NCI-H748 (cell line): ENCODE measurements around the gene TMEM41B.
"Not testable (repeated sequence)": the region's sequence is repeated elsewhere in the genome, so short reads cannot be mapped to it uniquely, and the experiment has no call there.

Experiments used
- DNase-seq: peaks from one replicate; lab custom pipeline; 2025; ENCODE audit not compliant: unreplicated experiment; lab: John Stamatoyannopoulos, UW

The TMEM41B gene

DNA sequence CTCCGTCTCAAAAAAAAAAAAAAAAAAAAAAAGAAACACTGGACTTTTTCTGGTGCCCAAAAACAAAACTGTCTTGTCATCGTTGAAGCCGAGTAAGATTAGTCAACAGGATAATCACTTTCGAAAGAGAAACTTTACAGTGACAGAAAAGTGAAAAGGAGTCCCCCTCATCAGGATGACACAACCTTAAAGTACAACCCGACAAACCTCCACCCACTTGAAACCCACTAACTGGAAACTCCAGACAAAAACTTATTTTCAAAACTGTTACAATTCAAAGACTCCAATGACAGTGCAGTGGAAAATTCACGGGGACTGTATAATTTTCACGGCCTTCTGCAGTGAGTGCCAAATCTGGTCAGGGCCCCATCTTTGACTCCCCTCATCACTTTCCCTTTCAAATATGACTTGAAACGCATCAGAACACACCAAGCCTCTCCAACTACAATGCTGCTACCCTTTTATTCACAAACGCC is 50.5 kb downstream of the TMEM41B start:
- DNase-seq = no peak

DNA sequence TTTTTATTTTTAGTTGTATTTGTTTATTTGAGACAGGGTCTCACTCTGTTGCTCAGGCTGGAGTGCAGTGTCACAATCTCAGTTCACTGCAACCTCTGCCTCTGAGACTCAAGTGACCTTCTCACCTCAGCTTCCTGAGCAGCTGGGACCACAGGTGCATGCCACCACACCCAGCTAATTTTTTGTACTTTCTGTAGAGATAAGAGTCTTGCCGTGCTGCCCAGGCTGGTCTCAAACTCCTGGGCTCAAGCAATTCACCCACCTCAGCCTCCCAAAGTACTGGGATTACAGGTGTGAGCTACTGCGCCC is 53.6 kb downstream of the TMEM41B start:
- not testable (repeated sequence) for DNase-seq

DNA sequence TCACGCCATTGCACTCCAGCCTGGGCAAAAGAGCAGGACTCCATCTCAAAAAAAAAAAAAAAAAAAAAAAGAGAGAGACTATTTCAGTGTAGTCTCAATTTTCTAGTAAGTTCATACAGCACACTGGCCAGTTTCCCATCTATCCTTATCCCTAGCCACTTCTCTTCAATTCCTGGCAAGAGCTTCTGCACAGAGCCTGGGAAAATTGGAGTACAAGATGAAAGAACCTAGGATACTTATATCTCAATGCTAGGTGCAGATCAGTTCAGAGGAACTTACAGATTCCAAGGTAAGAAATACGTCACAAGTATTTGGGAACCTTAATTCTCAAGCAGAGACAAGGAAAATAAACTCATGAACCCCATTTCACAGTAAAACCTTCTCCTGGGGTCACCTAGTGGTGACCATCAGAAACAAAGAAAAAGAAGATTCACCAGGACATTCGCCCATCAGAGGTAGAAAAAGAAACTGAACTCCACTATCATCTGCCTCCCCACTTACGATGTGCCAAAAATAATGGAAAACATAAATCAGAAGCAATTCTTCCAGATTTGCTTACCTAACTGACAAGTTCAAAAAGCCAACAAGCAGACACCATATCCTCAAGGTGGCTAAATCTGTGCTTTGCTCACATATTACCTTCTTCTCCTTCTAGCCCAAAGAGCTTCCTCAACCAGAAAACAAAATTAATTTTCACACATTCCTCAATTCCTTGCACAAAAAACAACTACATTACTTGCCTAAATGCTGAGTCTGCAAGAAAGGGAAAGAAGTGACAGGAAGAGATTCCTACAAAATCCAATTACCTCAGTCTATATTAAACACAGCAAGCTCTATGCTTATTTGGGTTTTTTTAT is 54.2 kb downstream of the TMEM41B start:
- no peak for DNase-seq

DNA sequence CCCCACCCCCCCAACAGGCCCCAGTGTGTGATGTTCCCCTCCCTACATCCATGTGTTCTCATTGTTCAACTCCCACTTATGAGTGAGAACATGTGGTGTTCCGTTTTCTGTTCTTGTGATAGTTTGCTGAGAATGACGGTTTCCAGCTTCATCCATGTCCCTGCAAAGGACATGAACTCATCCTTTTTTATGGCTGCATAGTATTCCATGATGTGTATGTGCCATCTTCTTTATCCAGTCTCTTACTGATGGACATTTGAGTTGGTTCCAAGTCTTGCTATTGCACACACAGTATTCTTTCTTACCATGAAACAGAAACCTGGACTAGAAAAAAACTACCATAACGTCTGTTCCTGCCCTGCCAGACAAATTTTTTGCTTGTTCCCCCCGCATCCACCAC is 56.1 kb downstream of the TMEM41B start:
- DNase-seq = not testable (repeated sequence)

DNA sequence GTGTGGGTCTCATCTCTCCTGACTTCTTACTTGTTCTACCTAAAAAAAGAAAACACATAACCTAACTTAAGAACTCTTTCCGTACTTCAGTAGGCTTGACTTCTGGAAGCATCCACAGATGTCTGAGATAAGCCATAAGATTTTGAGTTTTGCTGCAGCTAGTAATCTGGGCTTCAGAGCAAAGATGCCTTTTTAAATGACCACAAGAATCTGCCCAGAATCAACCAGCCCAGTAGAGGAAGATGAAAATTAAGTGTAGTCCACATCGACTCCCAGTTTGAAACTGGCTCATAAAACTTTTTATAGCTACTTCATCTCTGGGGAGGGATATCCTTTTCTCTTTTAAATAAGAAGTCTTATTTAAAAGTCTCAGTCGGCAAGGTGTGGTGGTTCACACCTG is 60.0 kb downstream of the TMEM41B start:
- DNase-seq = no peak

DNA sequence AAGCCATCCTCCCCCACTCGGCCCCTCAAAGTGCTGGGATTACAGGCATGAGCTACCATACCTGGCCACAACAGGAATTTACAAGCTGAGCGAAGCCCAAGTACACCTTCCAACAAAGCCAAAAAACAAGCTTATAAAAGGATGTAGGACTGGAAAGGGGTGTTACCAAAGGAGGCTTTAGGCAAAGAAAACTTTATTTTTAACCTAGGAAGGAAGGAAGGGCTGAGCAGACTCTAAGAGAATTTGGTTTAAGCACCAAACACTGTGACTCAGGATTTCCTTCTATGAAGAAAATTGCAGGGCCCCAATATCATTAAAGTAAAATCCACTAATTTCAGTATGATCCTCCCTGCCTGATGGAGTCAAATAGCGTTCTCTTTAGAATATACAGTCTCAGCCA is 61.3 kb downstream of the TMEM41B start:
- no peak for DNase-seq

DNA sequence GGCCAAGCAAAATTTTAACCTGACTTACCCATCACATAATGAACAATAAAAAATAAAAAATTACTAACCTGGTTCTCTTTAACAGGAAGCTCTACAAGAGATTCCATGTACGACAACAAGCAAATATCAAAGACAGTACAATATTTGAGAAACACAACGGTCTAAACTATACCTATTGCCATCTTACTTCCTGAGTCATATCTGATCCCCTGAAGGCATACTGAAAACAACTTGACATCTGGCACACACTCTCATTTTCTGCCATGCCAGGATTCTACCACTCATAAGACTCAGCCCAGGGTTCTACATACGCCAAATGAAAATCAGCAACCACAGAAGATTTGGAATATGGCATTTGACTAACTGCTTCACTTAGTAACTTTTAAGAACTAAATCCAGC is 63.1 kb downstream of the TMEM41B start:
- no peak for DNase-seq

DNA sequence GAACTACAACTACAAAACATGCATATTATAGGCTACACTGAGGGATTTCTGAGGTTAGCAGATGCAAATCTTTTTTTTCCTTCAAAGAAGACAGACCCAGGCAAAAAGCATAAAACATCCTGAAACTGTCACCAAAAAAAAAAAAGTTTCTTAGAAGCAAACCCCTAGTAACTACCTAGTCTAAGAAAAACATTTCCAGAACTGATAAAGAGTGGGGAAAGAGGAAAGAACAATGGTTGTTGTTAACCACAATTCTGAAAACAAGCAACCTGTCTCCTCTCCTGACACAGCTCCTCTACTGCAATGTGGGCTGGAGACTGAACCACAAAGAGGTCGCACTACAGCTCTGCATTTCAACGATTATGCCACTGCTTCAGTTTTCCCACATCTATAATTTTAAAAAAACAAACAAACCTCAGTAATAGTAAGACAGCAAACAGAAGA is 64.2 kb downstream of the TMEM41B start:
- DNase-seq = no peak

DNA sequence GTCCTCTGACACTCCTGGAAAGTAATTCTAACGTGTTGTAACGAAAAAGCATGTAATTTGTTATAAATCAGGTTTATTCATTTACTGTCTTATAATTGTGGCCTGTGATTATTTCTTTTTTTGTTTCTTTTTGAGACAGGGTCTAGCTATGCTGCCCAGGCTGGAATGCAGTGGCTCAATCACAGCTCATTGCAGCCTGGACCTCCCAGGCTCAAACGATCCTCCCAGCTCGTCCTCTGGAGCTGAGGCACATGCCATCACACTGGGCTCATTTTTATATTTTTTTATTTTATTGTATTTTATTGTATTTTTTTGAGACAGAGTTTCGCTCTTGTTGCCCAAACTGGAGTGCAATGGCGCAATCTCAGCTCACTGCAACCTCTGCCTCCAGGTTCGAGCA is 65.1 kb downstream of the TMEM41B start:
- no peak for DNase-seq

DNA sequence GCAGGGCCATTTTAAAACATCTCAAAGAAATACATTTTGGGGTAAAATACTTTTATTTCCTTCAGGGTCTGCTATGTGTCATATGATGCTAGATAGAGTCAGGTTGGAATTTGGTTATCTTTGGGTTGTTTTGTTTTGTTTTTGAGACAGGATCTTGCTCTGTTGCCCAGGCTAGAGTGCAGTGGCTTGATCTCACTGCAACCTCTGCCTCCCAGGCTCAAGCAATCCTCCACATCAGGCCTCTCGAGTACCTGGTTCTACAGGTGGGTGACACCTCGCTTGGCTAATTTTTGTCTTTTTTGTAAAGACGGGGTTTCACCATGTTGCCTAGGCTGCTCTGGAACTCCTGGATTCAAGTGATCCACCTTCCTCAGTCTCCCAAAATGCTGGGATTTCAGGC is 66.5 kb downstream of the TMEM41B start:
- DNase-seq = no peak

DNA sequence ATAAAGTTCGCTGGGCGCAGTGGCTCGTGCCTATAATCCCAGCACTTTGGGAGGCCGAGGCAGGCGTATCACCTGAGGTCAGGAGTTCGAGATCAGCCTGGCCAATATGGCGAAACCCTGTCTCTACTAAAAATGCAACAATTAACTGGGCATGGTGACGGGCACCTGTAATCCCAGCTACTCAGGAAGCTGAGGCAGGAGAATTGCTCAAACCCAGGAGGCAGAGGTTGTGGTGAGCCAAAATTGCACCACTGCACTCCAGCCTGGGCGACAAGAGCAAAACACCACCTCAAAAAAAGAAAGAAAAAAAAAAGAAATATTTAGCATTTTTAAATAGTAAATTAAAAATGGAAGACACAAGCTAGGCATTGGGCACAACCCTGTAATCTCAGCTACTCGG is 78.2 kb downstream of the TMEM41B start:
- DNase-seq = not testable (repeated sequence)

DNA sequence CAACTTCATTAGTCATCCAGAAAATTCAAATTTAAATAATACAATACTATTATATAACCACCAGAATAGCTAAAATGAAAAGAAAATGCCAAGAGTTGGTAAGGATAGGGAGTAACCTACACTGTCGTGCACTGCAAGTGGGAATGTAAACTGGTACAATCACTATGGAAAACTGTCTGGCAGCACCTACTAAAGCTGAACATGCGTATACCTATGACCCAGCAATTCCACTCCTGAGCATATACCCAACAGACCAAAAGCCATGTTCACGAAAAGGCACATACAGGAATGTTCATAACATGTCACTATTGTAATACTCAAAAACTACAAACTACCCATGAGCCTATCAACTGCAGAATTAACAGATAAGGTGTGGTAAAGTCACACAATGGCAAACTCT is 81.9 kb downstream of the TMEM41B start:
- no peak for DNase-seq

DNA sequence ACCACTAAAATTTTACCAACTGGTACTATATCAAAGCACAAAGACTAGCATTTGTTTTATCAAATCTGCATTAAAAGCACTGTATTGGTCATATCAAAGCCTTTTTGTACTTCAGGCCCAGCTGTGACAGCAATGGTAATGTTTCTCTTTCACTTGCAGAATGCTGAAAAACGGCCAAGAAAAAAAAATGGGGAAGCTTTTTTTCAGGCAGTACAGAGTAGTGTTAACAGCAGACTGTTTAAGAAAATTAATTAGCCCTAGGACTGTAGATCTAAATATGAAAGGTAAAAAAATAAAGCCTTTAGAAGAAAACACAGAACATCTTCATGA is 82.6 kb downstream of the TMEM41B start:
- no peak for DNase-seq
